Measurements from ENCODE around the gene COL15A1.

Gene COL15A1

GRCh38 chr9:98943682-98944056, at the start of gene COL15A1:
TSS of gene COL15A1 (plus strand) at chr9:98943907. CDS start at chr9:98944062, 155 bp downstream.
- ChIA-PET POLR2A (interaction anchor here (0.7 kb wide), 1 partner anchor 14 kb away, joined by 3 read pairs; no protein-coding TSS in a partner anchor), CTCF (interaction anchor here (0.5 to 1.4 kb wide), 2 partner anchors 15 to 56 kb away, joined by 3 to 6 read pairs; no protein-coding TSS in a partner anchor)

GRCh38 chr9:98894171-98894570, 49.5 kb upstream of the COL15A1 start:
- DNase-seq (ENCODE audit: extremely low spot score), result no peak
- POLR2A ChIA-PET, result no interaction called here
- TF ChIP-seq LEF1 (IDR thresholded peaks at IDR 0.05; ENCODE audit: borderline replicate concordance), result no peak
- CTCF ChIA-PET, result no interaction called here

More at GRCh38 chr9:98943682-98944056, at the start of gene COL15A1:
- TF ChIP-seq LEF1 (IDR thresholded peaks at IDR 0.05; ENCODE audit: borderline replicate concordance) (no peak), FOXK2 (IDR thresholded peaks at IDR 0.05) (no peak), BHLHE40 (IDR thresholded peaks at IDR 0.05; ENCODE audit: borderline replicate concordance) (no peak), SP1 (IDR thresholded peaks at IDR 0.05) (no peak), CTBP1 (IDR thresholded peaks at IDR 0.05; ENCODE audit: borderline replicate concordance) (no peak), ZNF384 (IDR thresholded peaks at IDR 0.05) (no peak), TARDBP (IDR thresholded peaks at IDR 0.05) (no peak), SUZ12 (IDR thresholded peaks at IDR 0.05) (no peak), PKNOX1 (IDR thresholded peaks at IDR 0.05) (no peak)
- peak; percentile 41 for DNase-seq (ENCODE audit: extremely low spot score)

- DNase-seq (ENCODE audit: extremely low spot score), result no peak
- ChIA-PET CTCF (no interaction called here), POLR2A (no interaction called here)
Observed at GRCh38 chr9:98894761-98895160, 48.9 kb upstream of the COL15A1 start.

GRCh38 chr9:98896632-98897031, 47.1 kb upstream of the COL15A1 start:
- POLR2A ChIA-PET, result no interaction called here
- CTCF ChIA-PET, result no interaction called here
- TF ChIP-seq BHLHE40 (IDR thresholded peaks at IDR 0.05; ENCODE audit: borderline replicate concordance) (no peak), TARDBP (IDR thresholded peaks at IDR 0.05) (no peak), PKNOX1 (IDR thresholded peaks at IDR 0.05) (no peak), NFRKB (IDR thresholded peaks at IDR 0.05) (no peak), FOXM1 (IDR thresholded peaks at IDR 0.05; ENCODE audit: borderline replicate concordance) (no peak), FOXK2 (IDR thresholded peaks at IDR 0.05) (no peak), CTBP1 (IDR thresholded peaks at IDR 0.05; ENCODE audit: borderline replicate concordance) (no peak), ELF4 (IDR thresholded peaks at IDR 0.05) (no peak), ZNF384 (IDR thresholded peaks at IDR 0.05) (no peak), ARNT (IDR thresholded peaks at IDR 0.05) (no peak), FOXA1 (IDR thresholded peaks at IDR 0.05) (no peak), LEF1 (IDR thresholded peaks at IDR 0.05; ENCODE audit: borderline replicate concordance) (no peak), HDGF (IDR thresholded peaks at IDR 0.05; ENCODE audit: borderline replicate concordance) (no peak), SUZ12 (IDR thresholded peaks at IDR 0.05) (no peak), L3MBTL2 (conservative IDR thresholded peaks at IDR 0.05) (no peak), SP1 (IDR thresholded peaks at IDR 0.05) (no peak)
- DNase-seq (ENCODE audit: extremely low spot score), result no peak

More at GRCh38 chr9:98894761-98895160, 48.9 kb upstream of the COL15A1 start:
- TF ChIP-seq FOXM1 (IDR thresholded peaks at IDR 0.05; ENCODE audit: borderline replicate concordance) (no peak), TARDBP (IDR thresholded peaks at IDR 0.05) (no peak), SP1 (IDR thresholded peaks at IDR 0.05) (no peak), FOXK2 (IDR thresholded peaks at IDR 0.05) (no peak), SUZ12 (IDR thresholded peaks at IDR 0.05) (no peak), FOXA1 (IDR thresholded peaks at IDR 0.05) (no peak), CTBP1 (IDR thresholded peaks at IDR 0.05; ENCODE audit: borderline replicate concordance) (no peak), PKNOX1 (IDR thresholded peaks at IDR 0.05) (no peak), L3MBTL2 (conservative IDR thresholded peaks at IDR 0.05) (no peak), ZNF384 (IDR thresholded peaks at IDR 0.05) (no peak), BHLHE40 (IDR thresholded peaks at IDR 0.05; ENCODE audit: borderline replicate concordance) (no peak), NFRKB (IDR thresholded peaks at IDR 0.05) (no peak), ARNT (IDR thresholded peaks at IDR 0.05) (no peak), ELF4 (IDR thresholded peaks at IDR 0.05) (no peak), HDGF (IDR thresholded peaks at IDR 0.05; ENCODE audit: borderline replicate concordance) (no peak), LEF1 (IDR thresholded peaks at IDR 0.05; ENCODE audit: borderline replicate concordance) (no peak)

- TF ChIP-seq FOXM1 (IDR thresholded peaks at IDR 0.05; ENCODE audit: borderline replicate concordance) (no peak), BHLHE40 (IDR thresholded peaks at IDR 0.05; ENCODE audit: borderline replicate concordance) (no peak), CTBP1 (IDR thresholded peaks at IDR 0.05; ENCODE audit: borderline replicate concordance) (no peak), SP1 (IDR thresholded peaks at IDR 0.05) (no peak), LEF1 (IDR thresholded peaks at IDR 0.05; ENCODE audit: borderline replicate concordance) (no peak), L3MBTL2 (conservative IDR thresholded peaks at IDR 0.05) (no peak), NFRKB (IDR thresholded peaks at IDR 0.05) (no peak)
- ChIA-PET CTCF (no interaction called here), POLR2A (no interaction called here)
- DNase-seq (ENCODE audit: extremely low spot score), result no peak
Observed at GRCh38 chr9:98897745-98898144, 46.0 kb upstream of the COL15A1 start.

- DNase-seq (ENCODE audit: extremely low spot score), result no peak
- CTCF ChIA-PET, result interaction anchor here (0.6 kb wide), 1 partner anchor 60 kb away, joined by 7 read pairs; no protein-coding TSS in a partner anchor
- no peak for TF ChIP-seq CTBP1 (IDR thresholded peaks at IDR 0.05; ENCODE audit: borderline replicate concordance)
- no peak for TF ChIP-seq FOXA1 (IDR thresholded peaks at IDR 0.05)
- TF ChIP-seq HDGF (IDR thresholded peaks at IDR 0.05; ENCODE audit: borderline replicate concordance), result no peak
- no peak for TF ChIP-seq TARDBP (IDR thresholded peaks at IDR 0.05)
- TF ChIP-seq SUZ12 (IDR thresholded peaks at IDR 0.05), result no peak
- POLR2A ChIA-PET, result no interaction called here
Observed at GRCh38 chr9:98899408-98900056, 44.2 kb upstream of the COL15A1 start.
